K562 (cell line): ENCODE data around the gene HERC3. TPM values are rescaled to one million over a fixed set of nuclear protein-coding genes. Genes with fewer than 3 reads are reported as not detected.

Experiments used
- ATAC-seq: fragments of 200-7000 bp; cut with Tn5 transposase; 3 replicates; pipeline ENCODE4 v1.9.1; 2020; ENCODE audit warnings: moderate library complexity
- BruUV-seq: library from RNA; stranded (reverse); fragments of 400-500 nt; replicated peaks from 2 replicates; lab custom pipeline; 2021; lab: Mats Ljungman, UMichigan
- CTCF ChIA-PET: fragments of 300-600 bp; formaldehyde crosslinking; extraction: SDS; loops from one replicate; lab custom pipeline; 2021; ENCODE audit warnings: low intra/inter-chr PET ratio; lab: Yijun Ruan, JAX
- POLR2A ChIA-PET: fragments of 300-600, 350-650 bp; sonication (Branson Sonifier 250); formaldehyde crosslinking; extraction: SDS; loops from one replicate; lab custom pipeline; 2021; ENCODE audit warnings: antibody characterized with exemption, inconsistent platforms; lab: Yijun Ruan, JAX
- DNase-seq, 4 experiments: peaks; one replicate each; pipeline versions ENCODE4 v3.0.0 to v3.0.0-alpha.2; 2011 to 2018; ENCODE audit warnings: low spot score in 3 of 4, mixed read lengths in 3 of 4; ENCODE audit errors: extremely low read depth in 1 of 4
- FAIRE-seq: peaks from 2 replicates; lab custom pipeline; 2011; peaks lifted over from hg19 to GRCh38; lab: Jason Lieb, UNC
- H2AFZ ChIP-seq: 2 replicates; pipeline ENCODE4 v1.6.0; 2011; ENCODE audit warnings: low read depth, low read length, control low read depth, inconsistent platforms
- H3K27ac ChIP-seq: fragments of 200-600 bp; 3 replicates; pipeline ENCODE4 v1.8.0; 2011; ENCODE audit warnings: low read depth, mild to moderate bottlenecking, control low read depth, inconsistent platforms, low read length, moderate library complexity, mixed read lengths; ENCODE audit errors: extremely low read depth
- H3K27me3 ChIP-seq, 2 experiments: fragments of 300-600 bp in 1 of 2; 2 replicates in 1 of 2; 3 replicates in 1 of 2; pipeline versions ENCODE4 v1.6.0 to v1.8.0; 2011; ENCODE audit warnings: inconsistent platforms in 2 of 2, low read length in 2 of 2, mild to moderate bottlenecking in 1 of 2, mixed read lengths in 1 of 2, moderate library complexity in 1 of 2; ENCODE audit not compliant: control insufficient read depth in 2 of 2, insufficient read depth in 2 of 2
- H3K36me3 ChIP-seq: fragments of 300-600 bp; 3 replicates; pipeline ENCODE4 v1.8.0; 2011; ENCODE audit warnings: mild to moderate bottlenecking, low read length, inconsistent platforms; ENCODE audit not compliant: control insufficient read depth, insufficient read depth
- H3K4me1 ChIP-seq, 2 experiments: fragments of 200-600 bp in 1 of 2; replicated peaks in 1 of 2; 2 replicates in 1 of 2; 3 replicates in 1 of 2; pipeline versions ENCODE4 v1.5.1 to v1.8.0; 2011; ENCODE audit warnings: inconsistent platforms in 2 of 2, low read length in 2 of 2, mild to moderate bottlenecking in 1 of 2, mixed read lengths in 1 of 2, moderate library complexity in 1 of 2; ENCODE audit not compliant: control insufficient read depth in 2 of 2, insufficient read depth in 2 of 2
- H3K4me2 ChIP-seq: 2 replicates; pipeline ENCODE4 v1.6.1; 2011; ENCODE audit warnings: low read length, control low read depth, inconsistent platforms, mixed read lengths; ENCODE audit not compliant: insufficient read depth
- H3K4me3 ChIP-seq: fragments of 200-600 bp; sonication (generic), shearing (Covaris generic); 2 replicates; pipeline ENCODE4 v1.5.1; 2016; ENCODE audit warnings: control low read depth, inconsistent platforms
- H3K79me2 ChIP-seq: fragments of 200-600 bp; 3 replicates; pipeline ENCODE4 v1.8.0; 2011; ENCODE audit warnings: low read length, inconsistent platforms; ENCODE audit not compliant: control insufficient read depth, insufficient read depth
- H3K9ac ChIP-seq, 2 experiments: 2 replicates each; pipeline versions ENCODE4 v1.6.0 to v1.6.1; 2011; ENCODE audit warnings: low read depth in 2 of 2, low read length in 2 of 2, control low read depth in 1 of 2, inconsistent platforms in 1 of 2, mild to moderate bottlenecking in 1 of 2, mixed read lengths in 1 of 2; ENCODE audit not compliant: insufficient read depth in 1 of 2
- H3K9me1 ChIP-seq: one replicate; pipeline ENCODE4 v1.6.0; 2011; ENCODE audit warnings: inconsistent platforms, mild to moderate bottlenecking, low read length, moderate library complexity; ENCODE audit not compliant: control insufficient read depth, insufficient read depth
- H3K9me3 ChIP-seq: replicated peaks from 2 replicates; pipeline ENCODE4 v1.5.1; 2011; ENCODE audit warnings: low read depth, low read length, inconsistent platforms; ENCODE audit not compliant: control insufficient read depth, insufficient read depth
- H4K20me1 ChIP-seq: replicated peaks from 2 replicates; pipeline ENCODE4 v1.6.1; 2011; ENCODE audit warnings: low read length, inconsistent platforms, mixed read lengths; ENCODE audit not compliant: control insufficient read depth, insufficient read depth
- ARID3B ChIP-seq: fragments of 250-450 bp; sonication (Bioruptor Pico); IDR thresholded peaks from 2 replicates; pipeline ENCODE4 v1.4.0; 2020; ENCODE audit warnings: borderline replicate concordance
- ASH1L ChIP-seq: fragments of 450-650 bp; IDR thresholded peaks from 2 replicates; pipeline ENCODE4 v1.6.1; 2018; ENCODE audit warnings: borderline replicate concordance, mild to moderate bottlenecking, low read depth; ENCODE audit not compliant: partially characterized antibody
- CTCF ChIP-seq, 3 experiments: IDR thresholded peaks in 2 of 3; conservative IDR thresholded peaks in 1 of 3; 2 replicates each; pipeline ENCODE4 v1.5.1; 2011 to 2012; ENCODE audit warnings: low read length in 3 of 3, mild to moderate bottlenecking in 3 of 3, control low read depth in 2 of 3, improper control_type of control experiment in 1 of 3, inconsistent platforms in 1 of 3, low read depth in 1 of 3, mixed read lengths in 1 of 3, moderate library complexity in 1 of 3; ENCODE audit not compliant: insufficient read depth in 2 of 3
- FOXK1 ChIP-seq: sonication (generic); formaldehyde crosslinking; IDR thresholded peaks from 2 replicates; pipeline ENCODE4 v1.8.0; 2022; ENCODE audit warnings: missing genetic modification reagents, mild to moderate bottlenecking, borderline replicate concordance
- GTF3C2 ChIP-seq: IDR thresholded peaks from 3 replicates; pipeline ENCODE4 v1.6.1; 2011; ENCODE audit warnings: borderline replicate concordance, mild to moderate bottlenecking, moderate library complexity; ENCODE audit not compliant: insufficient read length; ENCODE audit errors: extremely low read depth
- HMBOX1 ChIP-seq: sonication (generic); IDR thresholded peaks from 2 replicates; pipeline ENCODE4 v1.6.1; 2016
- JUNB ChIP-seq: fragments of 450-650 bp; formaldehyde crosslinking; conservative IDR thresholded peaks from 2 replicates; pipeline ENCODE4 v1.4.0; 2020; ENCODE audit warnings: mild to moderate bottlenecking
- KHSRP ChIP-seq: fragments of 450-650 bp; IDR thresholded peaks from 2 replicates; pipeline ENCODE4 v1.6.1; 2017
- MITF ChIP-seq: IDR thresholded peaks from 2 replicates; pipeline ENCODE4 v1.6.1; 2014; ENCODE audit warnings: antibody characterized with exemption
- MTA3 ChIP-seq: fragments of 450-650 bp; formaldehyde crosslinking; IDR thresholded peaks from 2 replicates; pipeline ENCODE4 v1.6.1; 2017; ENCODE audit warnings: mild to moderate bottlenecking, borderline replicate concordance
- SMARCA4 ChIP-seq: fragments of 450-650 bp; IDR thresholded peaks from 2 replicates; pipeline ENCODE4 v1.6.1; 2016
- TRIM24 ChIP-seq, 2 experiments: fragments of 450-650 bp; IDR thresholded peaks; 2 replicates each; pipeline ENCODE4 v1.6.1; 2016
- ZNF311 ChIP-seq: fragments of 250-450 bp; sonication (Bioruptor Pico); IDR thresholded peaks from 2 replicates; pipeline ENCODE4 v1.4.0; 2020; ENCODE audit warnings: mild to moderate bottlenecking, moderate library complexity
- ZNF57 ChIP-seq: fragments of 450-650 bp; formaldehyde crosslinking; IDR thresholded peaks from 2 replicates; pipeline ENCODE4 v1.4.0; 2020; ENCODE audit warnings: mild to moderate bottlenecking, moderate library complexity
- ZNF766 ChIP-seq: fragments of 200-800 bp; sonication (Bioruptor generic); conservative IDR thresholded peaks from 2 replicates; pipeline ENCODE4 v1.6.1; 2016; ENCODE audit warnings: missing genetic modification characterization, missing compliant biosample characterization
- WGBS: fragments of 100-300 bp; shearing (Covaris generic); methylation state at CpG from one replicate; pipeline ENCODE4 v1.1.6; 2016; ENCODE audit warnings: low coverage, mixed read lengths; ENCODE audit not compliant: insufficient coverage; ENCODE audit errors: missing lambda C conversion rate; 5-methylcytosine and 5-hydroxymethylcytosine counted together
- in situ Hi-C: fragments of 300-500 bp; cut with MboI; formaldehyde crosslinking; loops from 4 replicates; pipeline ENCODE4 v1.15.0; 2018; ENCODE audit warnings: inconsistent platforms, mixed read lengths
- intact Hi-C: fragments of 100-400 bp; cut with micrococcal nuclease; formaldehyde crosslinking; loops from 2 replicates; pipeline ENCODE4 v1.14.2; 2022
- polyA plus RNA-seq, 8 experiments: library from polyadenylated mRNA; depleted of rRNA in 4 of 8; stranded (reverse) in 5 of 8; unstranded in 3 of 8; fragments of >200 nt; fragmentation: Nextera tagmentation in 2 of 8; fragmentation: Illumina TruSeq in 1 of 8; extraction: Ambion mirVana in 2 of 8; extraction: Trizol in 1 of 8; gene quantifications; 2 replicates each; pipeline versions ENCODE4 v1.2.1 to v1.2.3, GENCODE V29; 2011 to 2014; ENCODE audit warnings: inconsistent platforms in 1 of 8, missing spikeins in 1 of 8
- total RNA-seq, 7 experiments: library from RNA; depleted of rRNA in 6 of 7; stranded (reverse); fragments of >200 nt in 6 of 7; fragmentation: Illumina TruSeq in 2 of 7; extraction: Trizol in 2 of 7; gene quantifications; 2 replicates each; pipeline versions ENCODE4 v1.2.1 to v1.2.3, GENCODE V29; 2011 to 2021; ENCODE audit warnings: low replicate concordance in 1 of 7

HERC3 gene
- total and polyA plus RNA-seq, 9 of the 15 experiments (the other 6 are each of a cell fraction or from before 2014, with no cell fraction given): 1.8 to 13.1 (median 7.6) TPM

- no peaks in the 10 kb centered on the region for H3K9me3 ChIP-seq
- no peaks in the 10 kb centered on the region for H3K79me2 ChIP-seq
- no peak overlapping the region for H3K27ac ChIP-seq
- H3K36me3 ChIP-seq: peaks cover 8% of the 10 kb centered on the region
- H3K9ac ChIP-seq: no peak overlapping the region
- FAIRE-seq (no peak), ATAC-seq (no peak), DNase-seq (no peak)
- no peak overlapping the region for H2AFZ ChIP-seq
- H3K4me3 ChIP-seq: no peak overlapping the region
- in situ Hi-C loops (no loop called here), intact Hi-C loops (no loop called here)
- H3K27me3 ChIP-seq: no peaks in the 10 kb centered on the region
- CTCF ChIA-PET: no interaction called here
- H4K20me1 ChIP-seq: peaks cover 5% of the 10 kb centered on the region; the same call in 1 of the 2 replicates
- no peaks in the 10 kb centered on the region for H3K9me1 ChIP-seq
- BruUV-seq: no TSS peak
- H3K4me2 ChIP-seq: no peak overlapping the region
- POLR2A ChIA-PET: no interaction called here
- WGBS: 94% methylated on average over 5 of the region's 5 CpGs
- H3K4me1 ChIP-seq: peaks cover 7 to 22% of the 10 kb centered on the region in 2 experiments; a peak in 4 of 5 replicates
- TF ChIP-seq CTCF (IDR thresholded peaks at IDR 0.05 in 2 of 3, conservative IDR thresholded peaks at IDR 0.05 in 1 of 3; ENCODE audit: insufficient read depth in 2 of 3, low read depth in 1 of 3, low read length in 3 of 3) (no peak), SMARCA4 (no peak), ZNF57 (no peak), MITF (no peak), ASH1L (no peak), FOXK1 (CRISPR knock-in tag) (no peak), KHSRP (no peak), ZNF311 (CRISPR knock-in tag) (no peak), TRIM24 (IDR thresholded peaks at IDR 0.05) (no peak), JUNB (CRISPR knock-in tag) (no peak), ZNF766 (CRISPR knock-in tag) (no peak), MTA3 (no peak), GTF3C2 (no peak), ARID3B (CRISPR knock-in tag) (no peak), HMBOX1 (no peak)
Measured at GRCh38 chr4:88756149-88756548, 163.9 kb downstream of the HERC3 start.
